IMR-90 (cell line): ENCODE results near the gene IL3RA.

Experiments used
- BHLHE40 ChIP-seq: fragments of 150-350 bp; IDR thresholded peaks from 2 replicates; pipeline ENCODE4 v1.6.1; 2016; ENCODE audit warnings: mild to moderate bottlenecking, low read depth, low read length
- CEBPB ChIP-seq: IDR thresholded peaks from 2 replicates; pipeline ENCODE4 v1.6.1; 2012; ENCODE audit warnings: low read depth, low read length, improper control_type of control experiment
- CHD1 ChIP-seq: IDR thresholded peaks from 2 replicates; pipeline ENCODE4 v1.6.1; 2012; ENCODE audit warnings: low read depth, low read length, improper control_type of control experiment
- FOS ChIP-seq: fragments of 150-350 bp; IDR thresholded peaks from 2 replicates; pipeline ENCODE4 v1.6.1; 2016; ENCODE audit warnings: low read depth, low read length
- MAFK ChIP-seq: IDR thresholded peaks from 2 replicates; pipeline ENCODE4 v1.6.1; 2012; ENCODE audit warnings: low read depth, low read length, improper control_type of control experiment
- MAZ ChIP-seq: IDR thresholded peaks from 2 replicates; pipeline ENCODE4 v1.6.1; 2012; ENCODE audit warnings: low read depth, mild to moderate bottlenecking, low read length, improper control_type of control experiment, moderate library complexity, borderline replicate concordance
- MXI1 ChIP-seq: IDR thresholded peaks from 2 replicates; pipeline ENCODE4 v1.6.1; 2012; ENCODE audit warnings: low read depth, mild to moderate bottlenecking, low read length, moderate library complexity, borderline replicate concordance
- POLR2A ChIP-seq: IDR thresholded peaks from 2 replicates; pipeline ENCODE4 v1.6.1; 2012; ENCODE audit warnings: mild to moderate bottlenecking, low read depth, low read length
- RAD21 ChIP-seq: IDR thresholded peaks from 2 replicates; pipeline ENCODE4 v1.6.1; 2012; ENCODE audit warnings: low read length, improper control_type of control experiment
- RCOR1 ChIP-seq: IDR thresholded peaks from 2 replicates; pipeline ENCODE4 v1.6.1; 2012; ENCODE audit warnings: mild to moderate bottlenecking, low read length, improper control_type of control experiment; ENCODE audit not compliant: insufficient replicate concordance
- RFX5 ChIP-seq: IDR thresholded peaks from 2 replicates; pipeline ENCODE4 v1.8.0; 2012; ENCODE audit warnings: low read depth, mild to moderate bottlenecking, low read length, moderate library complexity
- TF ChIP-seq, protein P1 (sequence below): conservative IDR thresholded peaks from 2 replicates; pipeline ENCODE4 v1.5.1; 2012; ENCODE audit warnings: mild to moderate bottlenecking, low read depth, low read length, improper control_type of control experiment
- TF ChIP-seq, protein P2 (sequence below): fragments of 150-350 bp; IDR thresholded peaks from 2 replicates; pipeline ENCODE4 v1.6.1; 2017; ENCODE audit warnings: mild to moderate bottlenecking, antibody characterized with exemption, low read length, low read depth

DNA sequence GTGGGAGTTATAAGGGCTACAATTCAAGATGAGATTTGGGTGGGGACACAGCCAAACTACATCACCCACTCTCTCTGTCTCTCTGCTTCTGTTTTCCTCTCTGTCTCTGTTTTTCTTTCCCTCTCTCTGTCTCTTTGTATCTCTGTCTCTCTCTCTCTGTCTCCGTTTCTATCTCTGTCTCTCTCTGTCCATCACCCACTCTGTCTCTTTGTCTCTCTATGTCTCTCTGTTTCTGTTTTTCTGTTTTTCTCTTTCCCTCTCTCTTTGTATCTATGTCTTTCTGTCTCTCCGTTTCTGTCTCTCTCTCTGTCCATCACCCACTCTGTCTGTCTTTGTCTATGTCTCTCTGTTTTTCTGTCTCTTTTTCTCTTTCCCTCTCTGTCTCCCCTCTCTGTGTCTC lies 25.3 kb downstream of the IL3RA start:
- TF ChIP-seq, protein P1, sequence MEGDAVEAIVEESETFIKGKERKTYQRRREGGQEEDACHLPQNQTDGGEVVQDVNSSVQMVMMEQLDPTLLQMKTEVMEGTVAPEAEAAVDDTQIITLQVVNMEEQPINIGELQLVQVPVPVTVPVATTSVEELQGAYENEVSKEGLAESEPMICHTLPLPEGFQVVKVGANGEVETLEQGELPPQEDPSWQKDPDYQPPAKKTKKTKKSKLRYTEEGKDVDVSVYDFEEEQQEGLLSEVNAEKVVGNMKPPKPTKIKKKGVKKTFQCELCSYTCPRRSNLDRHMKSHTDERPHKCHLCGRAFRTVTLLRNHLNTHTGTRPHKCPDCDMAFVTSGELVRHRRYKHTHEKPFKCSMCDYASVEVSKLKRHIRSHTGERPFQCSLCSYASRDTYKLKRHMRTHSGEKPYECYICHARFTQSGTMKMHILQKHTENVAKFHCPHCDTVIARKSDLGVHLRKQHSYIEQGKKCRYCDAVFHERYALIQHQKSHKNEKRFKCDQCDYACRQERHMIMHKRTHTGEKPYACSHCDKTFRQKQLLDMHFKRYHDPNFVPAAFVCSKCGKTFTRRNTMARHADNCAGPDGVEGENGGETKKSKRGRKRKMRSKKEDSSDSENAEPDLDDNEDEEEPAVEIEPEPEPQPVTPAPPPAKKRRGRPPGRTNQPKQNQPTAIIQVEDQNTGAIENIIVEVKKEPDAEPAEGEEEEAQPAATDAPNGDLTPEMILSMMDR: no peak
- TF ChIP-seq BHLHE40 (no peak), CEBPB (no peak), RCOR1 (no peak), MAFK (no peak), RAD21 (no peak), POLR2A (no peak), CHD1 (no peak), RFX5 (no peak), MXI1 (no peak), MAZ (no peak), FOS (no peak)
- TF ChIP-seq, protein P2, sequence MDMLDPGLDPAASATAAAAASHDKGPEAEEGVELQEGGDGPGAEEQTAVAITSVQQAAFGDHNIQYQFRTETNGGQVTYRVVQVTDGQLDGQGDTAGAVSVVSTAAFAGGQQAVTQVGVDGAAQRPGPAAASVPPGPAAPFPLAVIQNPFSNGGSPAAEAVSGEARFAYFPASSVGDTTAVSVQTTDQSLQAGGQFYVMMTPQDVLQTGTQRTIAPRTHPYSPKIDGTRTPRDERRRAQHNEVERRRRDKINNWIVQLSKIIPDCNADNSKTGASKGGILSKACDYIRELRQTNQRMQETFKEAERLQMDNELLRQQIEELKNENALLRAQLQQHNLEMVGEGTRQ: no peak
